SKM-1 treated with dmso at 0.1 percent for 144 hours (cell line): Measurements from ENCODE around the gene FIGN.

ENCODE experiments used
- DNase-seq: peaks from one replicate; lab custom pipeline; 2025; ENCODE audit not compliant: unreplicated experiment; lab: John Stamatoyannopoulos, UW

The FIGN gene

GRCh38 chr2:163711258-163711657, 24.6 kb downstream of the FIGN start:
- no peak for DNase-seq

GRCh38 chr2:163709270-163709669, 26.5 kb downstream of the FIGN start:
- DNase-seq: no peak

DNA sequence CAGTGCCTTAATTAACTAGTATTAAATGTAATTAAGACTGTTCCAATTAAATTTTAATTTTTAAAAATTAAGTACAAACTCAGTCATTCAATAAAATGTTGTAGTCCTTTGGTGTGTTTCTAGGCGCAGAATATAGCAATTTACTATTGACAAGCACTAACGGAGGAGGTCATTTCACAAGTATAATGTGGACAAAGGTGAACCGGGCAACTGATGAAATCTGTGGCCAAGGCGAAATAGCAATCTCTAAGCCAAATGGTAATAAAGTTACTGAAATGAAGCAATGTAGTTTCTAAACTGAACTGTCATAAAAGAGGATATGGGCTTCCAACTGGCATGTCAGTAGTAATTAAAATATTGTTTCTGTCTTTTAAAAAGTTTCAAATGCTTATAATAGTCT, 27.5 kb downstream of the FIGN start:
- no peak for DNase-seq

DNA sequence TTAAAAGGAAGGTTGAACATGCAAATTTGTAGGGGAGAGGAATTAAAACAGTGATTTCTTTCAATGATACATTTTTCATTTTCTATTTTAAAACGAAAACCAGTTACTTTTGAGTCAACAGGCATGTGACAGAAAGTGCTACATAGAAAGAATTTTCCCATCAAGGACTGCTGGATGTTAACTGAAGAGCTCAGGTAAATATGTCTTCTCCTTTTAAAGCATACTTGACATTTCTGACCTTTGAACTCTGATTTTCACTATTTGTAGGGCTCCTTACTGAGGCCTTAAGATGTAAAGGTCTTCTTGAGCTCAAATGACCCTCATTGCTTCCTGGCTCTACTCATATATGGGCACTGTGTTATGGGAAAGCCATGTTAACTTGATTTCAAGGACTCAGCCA, 32.4 kb downstream of the FIGN start:
- no peak for DNase-seq

DNA sequence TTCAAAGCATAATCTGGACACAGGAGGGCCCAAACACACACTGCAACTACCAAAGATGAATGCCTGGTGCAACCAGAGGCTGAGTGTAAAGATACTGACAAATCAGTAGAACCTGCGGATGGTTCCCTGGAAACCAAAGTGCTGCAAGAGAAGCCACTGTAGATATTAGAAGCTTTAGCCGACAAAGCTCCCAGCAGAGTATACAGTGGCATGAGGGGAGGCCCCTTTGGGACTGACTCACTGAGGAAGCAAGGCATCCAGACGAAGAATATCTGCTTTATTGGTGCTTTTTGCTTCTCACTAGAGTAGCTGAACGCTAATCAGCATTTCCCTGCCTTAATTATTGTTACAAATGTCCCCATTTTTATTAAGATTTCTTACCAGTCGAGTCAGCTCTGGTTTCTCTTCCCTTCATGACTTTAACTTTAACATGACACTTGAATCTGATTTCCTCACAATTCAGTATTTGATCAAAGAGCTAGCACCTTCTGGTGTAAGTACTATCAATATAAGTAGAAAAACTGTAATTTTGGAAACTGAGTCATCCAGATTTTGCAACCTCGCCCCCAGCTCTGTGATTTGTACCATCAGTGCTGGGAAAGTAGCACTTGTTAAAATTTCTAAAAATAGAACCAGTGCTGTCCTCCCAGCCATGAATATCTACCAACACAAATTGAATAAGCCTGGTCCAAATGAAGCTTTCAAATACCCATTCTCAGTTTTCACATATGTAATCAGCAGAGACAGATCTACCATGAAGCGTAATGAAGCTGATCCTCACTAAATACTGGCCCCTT, 34.2 kb downstream of the FIGN start:
- DNase-seq: no peak

GRCh38 chr2:163698857-163699256, 37.0 kb downstream of the FIGN start:
- DNase-seq: no peak

DNA sequence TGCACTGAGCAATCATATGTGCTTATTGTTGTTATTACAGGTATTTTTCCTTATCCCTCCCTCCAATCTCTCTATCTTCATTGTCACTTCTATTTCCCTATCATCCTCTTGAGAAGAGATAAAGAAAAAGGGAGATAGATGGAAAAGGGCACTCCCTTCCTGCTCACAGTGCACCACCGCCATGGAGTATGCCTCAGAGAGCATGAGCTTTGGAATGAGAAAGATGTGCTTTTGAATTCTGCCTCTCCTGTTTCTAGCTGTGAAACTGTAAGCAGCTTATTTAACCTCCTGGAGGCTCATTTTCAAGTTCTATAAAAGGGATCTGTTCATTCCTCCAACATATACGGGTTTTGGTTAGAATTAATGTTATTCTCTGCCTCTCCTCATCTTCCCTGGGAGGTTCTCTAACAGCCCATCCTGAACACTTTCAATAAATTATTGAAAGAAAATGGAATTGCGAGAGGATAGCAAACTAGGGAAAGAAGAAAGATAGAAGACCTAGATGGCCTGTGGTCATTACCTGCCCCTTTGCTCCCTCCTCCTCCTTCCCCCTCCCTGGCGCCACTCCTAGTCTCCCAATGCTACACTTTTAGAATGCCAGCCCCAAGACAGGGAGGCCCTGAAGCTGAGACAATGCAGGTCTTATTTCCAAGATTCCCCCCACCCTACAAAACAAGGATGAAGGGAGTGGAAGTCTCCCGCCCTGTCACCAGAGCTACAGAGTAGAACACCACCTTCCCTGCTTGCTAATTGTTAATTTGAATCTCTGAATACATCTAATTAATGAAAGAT, 37.8 kb downstream of the FIGN start:
- DNase-seq: no peak

- no peak for DNase-seq
Measured at GRCh38 chr2:163697429-163697828, 38.4 kb downstream of the FIGN start.

- no peak for DNase-seq
Measured at GRCh38 chr2:163693484-163693883, 42.3 kb downstream of the FIGN start.

DNA sequence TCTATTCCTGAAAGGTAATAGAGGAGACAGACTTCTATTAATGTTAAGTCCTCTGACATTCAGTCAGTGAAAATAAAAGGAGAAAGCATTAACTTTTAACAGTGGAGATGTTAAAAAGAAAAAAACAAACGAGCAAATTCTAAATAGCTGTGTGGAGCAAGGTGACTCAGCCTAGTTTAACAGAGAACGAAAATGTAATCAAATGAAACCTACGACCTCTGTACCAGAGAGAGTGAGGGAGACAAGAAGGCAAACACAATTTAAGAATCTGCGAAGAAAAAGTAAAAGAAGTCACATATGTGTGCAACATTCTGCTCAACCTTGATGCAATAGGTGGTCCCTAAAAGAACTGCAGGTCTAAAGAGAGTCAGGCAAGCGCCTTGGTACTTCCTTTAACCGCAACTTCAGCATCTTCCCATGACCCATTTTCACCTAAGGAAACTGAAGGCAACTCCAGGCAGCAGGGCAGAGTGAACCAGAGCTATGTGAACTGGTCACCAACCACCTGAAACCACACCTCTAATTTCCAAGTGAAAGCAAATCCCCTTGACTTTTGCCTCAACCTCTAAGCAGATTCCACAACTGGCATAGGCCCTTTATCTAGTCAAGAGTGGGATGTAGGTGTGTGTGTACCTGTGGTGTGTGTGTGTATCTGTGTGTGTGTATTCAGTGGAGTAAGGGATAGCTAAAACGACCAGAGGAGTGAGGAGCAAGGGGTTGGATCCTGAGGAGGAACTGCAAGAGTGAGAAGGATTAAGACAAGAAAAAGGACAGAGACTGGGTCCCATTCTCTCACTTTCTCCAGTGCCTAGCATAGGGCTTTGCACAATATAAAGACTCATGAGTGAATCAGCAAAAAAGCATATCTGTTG, 43.0 kb downstream of the FIGN start:
- no peak for DNase-seq

DNA sequence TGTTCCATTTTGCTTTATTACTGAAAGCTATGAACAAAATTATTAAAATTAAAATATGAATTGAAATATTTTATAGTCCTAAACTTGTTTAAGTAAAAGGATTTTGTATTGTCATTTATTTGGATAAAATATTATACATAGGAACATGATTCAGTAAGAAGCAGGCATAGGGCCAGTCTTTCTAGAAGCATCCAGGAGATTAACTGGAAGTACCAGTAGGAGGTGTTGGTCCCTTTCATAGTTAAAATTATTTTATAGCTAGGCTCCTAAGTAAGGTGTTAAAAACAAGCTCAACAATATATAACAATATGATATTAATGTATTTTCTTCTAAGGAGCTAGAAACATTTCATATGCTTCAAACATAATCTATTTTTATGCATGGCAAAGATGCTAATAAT, 43.7 kb downstream of the FIGN start:
- DNase-seq: no peak

- no peak for DNase-seq
Measured at GRCh38 chr2:163690896-163691295, 44.9 kb downstream of the FIGN start.

DNA sequence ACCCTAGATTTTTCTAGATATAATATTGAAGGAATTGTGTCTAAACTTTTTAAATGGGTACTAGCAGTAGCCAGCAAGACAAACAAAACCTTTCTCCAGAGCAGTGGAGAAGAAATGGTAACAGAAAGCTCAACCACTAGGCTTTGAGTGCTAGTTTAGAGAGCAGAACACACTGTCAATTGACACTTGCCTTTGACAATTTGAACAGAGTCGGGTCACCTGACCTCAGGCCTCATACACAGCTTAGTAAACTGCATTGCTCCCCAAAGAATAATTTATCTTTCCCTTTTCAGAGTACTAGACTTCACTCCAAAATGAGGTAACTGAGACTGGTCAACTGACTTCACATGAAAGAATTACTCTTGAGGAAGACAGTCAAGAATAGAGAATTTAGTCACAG, 48.6 kb downstream of the FIGN start:
- DNase-seq: no peak

DNA sequence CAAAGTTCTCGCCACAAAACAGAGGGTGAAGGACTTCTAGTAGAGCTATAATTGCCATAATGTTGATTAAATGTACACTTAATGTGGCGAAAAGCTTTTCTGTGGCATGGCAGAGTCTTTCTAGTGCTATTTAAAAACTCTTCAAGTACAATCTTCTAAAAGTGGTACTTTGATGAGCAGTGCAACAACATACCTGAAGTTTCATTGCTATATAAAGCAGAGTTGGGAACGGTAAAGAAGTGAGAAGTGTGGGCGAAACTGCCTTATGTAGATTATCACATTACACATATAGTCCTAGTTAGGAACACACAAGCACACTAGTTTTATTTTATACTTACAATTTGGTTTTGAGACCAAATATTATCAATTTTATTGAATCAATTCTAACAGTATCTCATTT, 49.5 kb downstream of the FIGN start:
- no peak for DNase-seq

- peak; percentile 23 for DNase-seq
Measured at GRCh38 chr2:163682695-163683094, 53.1 kb downstream of the FIGN start.

- DNase-seq: no peak
Measured at GRCh38 chr2:163681745-163682144, 54.1 kb downstream of the FIGN start.

DNA sequence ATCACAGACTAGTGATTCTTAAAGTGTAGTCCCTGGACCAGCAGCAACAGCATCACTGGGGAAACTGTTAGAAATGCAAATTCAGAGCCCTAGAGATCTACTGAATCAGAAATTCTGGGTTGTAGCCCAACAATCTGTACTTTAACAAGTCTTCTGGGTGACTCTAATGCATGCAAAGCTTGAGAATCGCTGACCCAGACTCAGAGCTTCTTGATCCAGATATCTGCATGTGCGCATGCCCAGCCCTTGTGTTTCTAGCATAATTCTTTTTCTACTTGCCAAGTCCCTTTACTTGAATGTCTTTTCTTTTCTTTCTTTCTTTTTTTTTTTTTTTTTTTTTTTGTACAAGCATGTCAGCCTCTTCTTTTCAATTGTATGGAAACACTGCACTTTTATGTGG, 60.4 kb downstream of the FIGN start:
- DNase-seq: no peak

DNA sequence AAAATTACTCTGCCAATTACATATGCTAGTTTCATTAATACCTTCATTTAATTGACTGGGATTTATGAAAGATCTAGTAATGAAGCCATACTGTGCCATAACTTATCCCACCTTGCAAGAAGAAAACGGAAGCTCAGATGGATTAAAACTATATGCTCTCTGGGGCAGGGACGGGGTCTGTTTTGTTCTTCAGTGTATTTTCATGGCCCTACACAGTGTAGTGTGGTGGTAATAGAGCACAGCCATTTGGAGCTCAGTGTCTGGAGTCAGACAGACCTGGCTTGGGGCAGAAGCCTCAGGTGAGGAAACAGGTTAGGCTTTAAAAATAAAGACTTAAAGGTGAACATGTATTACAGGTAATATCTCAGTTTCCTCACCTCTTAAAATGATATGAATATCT, 62.3 kb downstream of the FIGN start:
- no peak for DNase-seq

GRCh38 chr2:163670929-163671328, 64.9 kb downstream of the FIGN start:
- DNase-seq: no peak

DNA sequence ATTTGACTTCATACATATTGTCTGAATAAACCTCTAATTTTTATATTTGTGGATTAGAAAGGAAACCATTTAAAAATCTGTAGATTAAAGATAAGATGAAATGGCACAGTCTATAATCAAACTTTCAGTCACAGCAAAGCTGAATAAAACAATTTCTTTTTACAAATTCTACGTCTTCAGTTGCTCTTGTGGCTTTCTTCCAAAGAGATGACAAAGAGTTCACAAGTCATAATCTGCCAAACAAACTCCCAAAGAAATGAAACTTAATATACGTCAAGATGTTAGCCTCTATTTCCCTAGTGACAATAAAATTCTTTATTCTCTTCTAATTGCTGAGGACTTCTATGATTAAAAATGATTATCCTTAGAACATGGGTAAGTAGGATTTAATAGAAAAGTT, 66.3 kb downstream of the FIGN start:
- no peak for DNase-seq

DNA sequence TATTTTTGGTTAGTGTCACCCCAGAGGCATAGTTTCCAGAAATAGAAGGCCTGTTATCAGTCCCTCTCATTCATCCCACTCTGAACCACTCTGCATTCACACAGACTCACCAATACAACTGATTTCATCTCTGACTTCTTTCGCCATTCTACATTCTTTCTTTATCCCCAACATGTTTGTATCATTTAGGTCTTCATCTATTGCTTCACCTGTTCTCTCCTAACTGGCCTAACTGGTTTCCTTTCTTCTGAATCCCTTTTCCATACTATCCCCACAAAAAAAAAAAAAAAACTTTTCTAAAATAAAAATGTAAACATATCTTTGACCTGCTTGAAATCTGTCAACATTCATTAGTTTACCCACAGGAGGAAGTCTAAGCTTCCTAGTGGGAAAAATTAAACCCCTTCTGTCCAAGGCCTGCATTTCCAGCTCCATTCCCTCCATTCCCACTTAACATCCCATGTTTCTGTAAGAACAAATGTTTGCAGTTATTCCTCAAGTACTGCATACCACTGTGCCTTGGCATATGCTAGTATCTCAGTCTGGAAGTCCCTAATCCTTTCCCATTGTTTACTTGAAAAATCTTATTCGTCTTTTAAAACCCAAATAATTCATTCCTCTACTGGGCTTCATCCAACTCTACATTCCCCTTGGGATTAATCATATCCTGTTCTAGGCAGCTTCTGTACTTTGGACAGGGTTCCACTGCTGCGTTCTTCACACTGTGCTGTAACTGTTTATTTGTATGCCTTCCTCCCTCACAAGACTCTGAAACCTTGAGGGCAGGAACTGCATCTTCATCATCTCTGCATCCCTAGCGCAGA, 68.5 kb downstream of the FIGN start:
- no peak for DNase-seq
